Left lung (tissue), 10 donors: ENCODE data around the gene SULT1E1. TPM values are rescaled to one million over a fixed set of nuclear protein-coding genes. Genes with fewer than 3 reads are reported as not detected.

ENCODE experiments used
- ATAC-seq: fragments of 200-7000 bp; cut with Tn5 transposase; one replicate; pipeline ENCODE4 v1.9.1; 2020; ENCODE audit warnings: moderate library complexity
- DNase-seq, 4 donors: peaks; one replicate each; pipeline ENCODE4 v3.0.0-alpha.2; 2013 to 2020
- H3K27ac ChIP-seq, 2 donors: fragments of 200-600 bp; sonication (generic) in 1 of 2; one replicate each; pipeline versions ENCODE4 v1.5.0 to v1.8.0; 2020 to 2021
- H3K27me3 ChIP-seq, 2 donors: fragments of 200-600 bp; sonication (generic) in 1 of 2; one replicate each; pipeline versions ENCODE4 v1.5.0 to v1.8.0; 2020 to 2021
- H3K36me3 ChIP-seq, 2 donors: fragments of 200-600 bp; sonication (generic) in 1 of 2; one replicate each; pipeline versions ENCODE4 v1.5.0 to v1.8.0; 2020 to 2021
- H3K4me1 ChIP-seq, 2 donors: fragments of 200-600 bp; one replicate each; pipeline ENCODE4 v1.8.0; 2021
- H3K4me3 ChIP-seq, 2 donors: fragments of 200-600 bp; sonication (generic) in 1 of 2; one replicate each; pipeline versions ENCODE4 v1.5.0 to v1.8.0; 2020 to 2021; ENCODE audit warnings: mild to moderate bottlenecking in 1 of 2
- H3K9me3 ChIP-seq, 2 donors: fragments of 200-600 bp; sonication (generic) in 1 of 2; one replicate each; pipeline versions ENCODE4 v1.5.0 to v1.8.0; 2020 to 2021
- intact Hi-C, 2 donors: fragments of 100-400 bp; cut with DNase I; formaldehyde crosslinking; loops; one replicate each; pipeline versions ENCODE4 v1.11.2 to v1.14.2; 2022
- polyA plus RNA-seq, 6 donors: library from polyadenylated mRNA; unstranded; fragments of 120-200 nt; gene quantifications; one replicate each; pipeline ENCODE4 v1.2.1, GENCODE V29; 2013; ENCODE audit not compliant: insufficient read length in 6 of 6
- total RNA-seq, 2 donors: library from RNA; stranded (reverse); fragmentation: NEBNext Ultra II Directional; extraction: Animal tissue kit (Norgen Biotek cat#: 25700); gene quantifications; one replicate each; pipeline ENCODE4 v1.2.1, GENCODE V29; 2021
- TF ChIP-seq, protein P1 (sequence below), 2 donors: fragments of 200-600 bp; sonication (generic) in 1 of 2; IDR thresholded peaks; one replicate each; pipeline versions ENCODE4 v1.5.0 to v1.8.0; 2021; ENCODE audit warnings: antibody characterized with exemption in 2 of 2
- donor health status: DM: no; HTN: yes; CAD: no.
- donor health status: DM: no; HTN: no; CAD: no.

Gene SULT1E1
- total and polyA plus RNA-seq, 8 donors: 7.7 to 311 (median 192) TPM

DNA sequence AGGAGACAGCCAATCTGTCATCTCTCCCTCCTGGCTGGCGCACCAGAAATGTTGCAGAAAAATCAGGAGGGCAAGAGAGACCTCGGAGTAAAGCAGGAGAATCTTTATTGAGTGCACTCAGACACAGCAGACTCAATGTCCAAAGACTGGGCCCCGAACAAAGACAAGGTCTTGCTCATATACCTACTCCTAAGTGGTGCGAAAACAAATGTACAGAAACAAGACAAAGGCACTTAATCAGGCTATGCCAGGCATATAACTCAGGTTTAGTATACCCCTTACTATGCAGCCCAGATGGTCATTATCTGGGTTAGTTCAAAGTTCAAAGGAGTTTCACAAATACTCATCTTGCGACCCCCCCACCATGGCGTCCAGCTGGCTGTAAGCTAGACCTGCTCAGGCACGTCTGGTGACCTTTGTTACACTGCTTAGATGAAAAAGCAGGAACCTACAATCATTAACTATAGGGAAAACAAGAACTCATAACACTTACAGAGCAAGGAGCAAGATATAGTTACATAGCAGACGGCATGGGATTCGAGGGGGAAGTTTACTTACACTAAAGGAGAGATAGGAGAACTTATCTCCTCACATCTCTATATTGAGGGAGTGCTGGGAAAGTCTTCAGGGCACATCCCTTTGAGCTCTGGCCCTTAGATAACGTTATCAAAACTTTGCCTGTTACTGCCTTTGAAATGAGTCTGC lies 27.5 kb downstream of the SULT1E1 start:
- Histone ChIP-seq H3K36me3 (no peaks in the 10 kb centered on the region), H3K27me3 (no peaks in the 10 kb centered on the region), H3K4me3 (no peak overlapping the region), H3K9me3 (no peaks in the 10 kb centered on the region), H3K4me1 (peaks cover 0 to 22% of the 10 kb centered on the region in 2 donors), H3K27ac (peak overlapping the region in 1 of 2 donors; percentile 87)
- peak; percentile 42 for ATAC-seq
- TF ChIP-seq, protein P1, sequence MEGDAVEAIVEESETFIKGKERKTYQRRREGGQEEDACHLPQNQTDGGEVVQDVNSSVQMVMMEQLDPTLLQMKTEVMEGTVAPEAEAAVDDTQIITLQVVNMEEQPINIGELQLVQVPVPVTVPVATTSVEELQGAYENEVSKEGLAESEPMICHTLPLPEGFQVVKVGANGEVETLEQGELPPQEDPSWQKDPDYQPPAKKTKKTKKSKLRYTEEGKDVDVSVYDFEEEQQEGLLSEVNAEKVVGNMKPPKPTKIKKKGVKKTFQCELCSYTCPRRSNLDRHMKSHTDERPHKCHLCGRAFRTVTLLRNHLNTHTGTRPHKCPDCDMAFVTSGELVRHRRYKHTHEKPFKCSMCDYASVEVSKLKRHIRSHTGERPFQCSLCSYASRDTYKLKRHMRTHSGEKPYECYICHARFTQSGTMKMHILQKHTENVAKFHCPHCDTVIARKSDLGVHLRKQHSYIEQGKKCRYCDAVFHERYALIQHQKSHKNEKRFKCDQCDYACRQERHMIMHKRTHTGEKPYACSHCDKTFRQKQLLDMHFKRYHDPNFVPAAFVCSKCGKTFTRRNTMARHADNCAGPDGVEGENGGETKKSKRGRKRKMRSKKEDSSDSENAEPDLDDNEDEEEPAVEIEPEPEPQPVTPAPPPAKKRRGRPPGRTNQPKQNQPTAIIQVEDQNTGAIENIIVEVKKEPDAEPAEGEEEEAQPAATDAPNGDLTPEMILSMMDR (IDR thresholded peaks at IDR 0.05): no peak
- DNase-seq: peak in 1 of 4 donors; percentile 35
- intact Hi-C loops: no loop called here

DNA sequence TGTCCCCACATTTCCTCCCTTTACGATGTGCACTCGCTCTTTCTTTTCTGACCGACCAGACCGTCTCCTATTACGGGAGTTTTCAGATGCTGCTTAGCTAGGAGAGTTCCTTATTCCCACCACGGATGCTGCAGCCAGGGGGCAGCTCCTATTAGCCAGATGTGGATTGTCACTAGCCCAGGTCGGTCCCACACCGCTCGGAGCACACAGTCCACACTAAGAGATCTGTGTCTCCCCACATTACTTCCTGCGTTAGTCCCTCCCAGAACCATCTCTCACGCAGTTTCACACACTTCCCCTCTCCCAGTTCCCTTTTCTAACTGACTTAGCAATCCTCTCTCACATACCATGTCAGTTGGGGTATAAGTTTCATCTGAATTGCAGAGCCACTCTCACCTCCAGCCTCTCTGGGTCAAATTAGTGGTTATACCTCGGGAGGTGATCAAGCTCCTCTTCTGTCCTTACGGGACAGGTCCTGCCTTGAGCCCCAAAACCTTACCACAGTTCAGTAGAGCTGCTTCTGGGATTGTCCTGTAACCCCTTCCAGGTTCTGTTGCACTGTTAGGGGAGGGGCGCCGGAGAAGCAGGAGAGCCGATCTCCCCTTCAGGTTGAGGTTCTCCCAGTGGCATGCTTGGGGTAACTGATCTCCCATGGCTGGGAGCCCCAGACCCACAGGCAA lies 28.2 kb downstream of the SULT1E1 start:
- TF ChIP-seq, protein P1 (IDR thresholded peaks at IDR 0.05): no peak
- Histone ChIP-seq H3K27me3 (no peaks in the 10 kb centered on the region), H3K4me1 (peaks cover 0 to 22% of the 10 kb centered on the region in 2 donors), H3K9me3 (no peaks in the 10 kb centered on the region), H3K27ac (peak overlapping the region in 1 of 2 donors; percentile 87), H3K36me3 (no peaks in the 10 kb centered on the region), H3K4me3 (peak overlapping the region in 1 of 2 donors; percentile 25)
- peak; percentile 81 for ATAC-seq
- peak in 2 of 4 donors; percentile 49 to 80 for DNase-seq
- intact Hi-C loops: no loop called here

DNA sequence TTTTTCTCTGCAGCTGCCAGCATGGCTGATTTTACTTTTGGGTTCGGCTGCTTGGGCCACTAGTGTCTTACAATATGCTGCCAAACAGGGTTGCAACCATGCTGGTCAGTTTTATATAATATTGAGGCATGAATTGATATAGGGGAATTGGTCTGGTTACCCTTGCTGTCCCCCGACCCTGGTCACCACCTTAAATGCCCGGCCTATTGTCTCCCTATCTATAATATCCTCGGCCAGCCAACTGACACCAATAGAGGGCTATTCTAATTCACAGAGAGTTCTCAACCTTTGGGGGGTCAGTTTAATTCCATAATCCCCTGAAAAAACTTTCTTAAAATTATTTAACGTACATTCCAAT lies 28.7 kb downstream of the SULT1E1 start:
- peak overlapping the region in 1 of 2 donors; percentile 87 for H3K27ac ChIP-seq
- intact Hi-C loops: no loop called here
- no peak for ATAC-seq
- DNase-seq: no peak
- peak overlapping the region in 1 of 2 donors; percentile 25 for H3K4me3 ChIP-seq
- H3K4me1 ChIP-seq: peaks cover 0 to 22% of the 10 kb centered on the region in 2 donors
- no peaks in the 10 kb centered on the region for H3K27me3 ChIP-seq
- no peaks in the 10 kb centered on the region for H3K36me3 ChIP-seq
- TF ChIP-seq, protein P1 (IDR thresholded peaks at IDR 0.05): no peak
- no peaks in the 10 kb centered on the region for H3K9me3 ChIP-seq

DNA sequence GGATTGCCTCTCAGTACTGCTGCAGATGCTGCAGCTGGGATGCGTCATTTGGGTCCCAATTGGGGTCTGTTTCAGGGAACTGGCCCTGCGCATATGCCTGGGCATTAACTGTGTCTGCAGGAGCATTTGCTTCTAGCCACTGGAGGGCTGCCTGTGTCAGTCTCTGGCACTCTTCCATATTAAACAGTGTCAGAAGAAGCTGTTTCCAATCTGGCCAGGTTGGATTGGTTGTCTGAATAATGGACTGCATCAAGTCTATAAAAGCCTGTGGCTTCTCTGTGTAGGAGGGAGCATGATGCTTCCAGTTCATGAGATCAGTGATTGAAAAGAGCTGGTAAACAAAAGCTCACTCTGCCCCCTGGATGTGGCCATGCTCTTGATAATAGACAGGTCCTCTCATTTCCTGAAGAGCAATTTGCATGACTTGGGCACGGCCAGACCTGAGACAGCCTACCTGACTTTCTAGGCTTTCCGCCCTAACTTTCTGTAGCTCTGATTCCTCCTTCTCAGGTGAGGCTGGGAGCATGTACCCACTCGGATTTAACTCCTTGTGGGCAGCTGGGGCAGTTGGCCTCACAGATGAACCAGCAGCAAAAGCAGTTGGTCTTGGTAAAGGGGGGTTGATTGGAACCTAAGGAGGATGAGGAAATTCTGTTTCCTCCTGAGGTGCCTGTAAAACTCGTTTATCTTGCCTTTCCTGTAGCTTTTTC lies 29.2 kb downstream of the SULT1E1 start:
- peak in 1 of 4 donors; percentile 35 for DNase-seq
- ATAC-seq: peak; percentile 60
- Histone ChIP-seq H3K27ac (peak overlapping the region in 1 of 2 donors; percentile 87), H3K4me1 (peaks cover 0 to 22% of the 10 kb centered on the region in 2 donors), H3K36me3 (no peaks in the 10 kb centered on the region), H3K9me3 (no peaks in the 10 kb centered on the region), H3K27me3 (no peaks in the 10 kb centered on the region), H3K4me3 (no peak overlapping the region)
- intact Hi-C loops: no loop called here
- TF ChIP-seq, protein P1 (IDR thresholded peaks at IDR 0.05): no peak

DNA sequence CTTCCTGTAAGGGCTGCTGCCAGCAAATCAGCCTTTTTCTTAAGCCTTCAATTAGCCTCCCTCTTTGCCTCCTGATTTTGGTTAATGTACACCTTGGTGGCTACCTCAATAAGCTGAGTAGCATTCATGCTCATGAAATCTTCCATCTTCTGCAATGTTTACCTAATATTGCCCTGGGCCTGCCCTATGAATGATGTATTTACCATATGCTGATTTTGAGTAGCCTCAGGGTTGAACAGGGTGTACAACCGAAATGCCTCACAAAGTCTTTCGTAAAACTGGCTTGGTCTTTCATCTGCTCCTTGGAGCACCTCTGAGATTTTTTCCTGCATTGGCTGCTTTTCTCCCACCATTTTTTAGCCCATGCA lies 29.8 kb downstream of the SULT1E1 start:
- H3K27me3 ChIP-seq: no peaks in the 10 kb centered on the region
- no peak overlapping the region for H3K4me3 ChIP-seq
- H3K9me3 ChIP-seq: no peaks in the 10 kb centered on the region
- TF ChIP-seq, protein P1 (IDR thresholded peaks at IDR 0.05): no peak
- intact Hi-C loops: no loop called here
- no peak overlapping the region for H3K27ac ChIP-seq
- H3K4me1 ChIP-seq: peaks cover 0 to 22% of the 10 kb centered on the region in 2 donors
- H3K36me3 ChIP-seq: no peaks in the 10 kb centered on the region
- DNase-seq (no peak), ATAC-seq (no peak)
